RPMI8226 (cell line): ENCODE measurements around the gene LENG1.

ENCODE experiments used
- DNase-seq: peaks from one replicate; pipeline ENCODE4 v3.0.0-alpha.2; 2015

LENG1 gene

GRCh38 chr19:54137699-54138488 lies 21.6 kb downstream of the LENG1 start, which contains the start of gene CNOT3:
Gene CNOT3, plus strand, starts transcription at chr19:54137762. Its CDS starts 5,217 bp downstream, at chr19:54142979.
- peak; percentile 34 for DNase-seq

- DNase-seq, result peak; percentile 100
These were observed 22.4 kb downstream of the LENG1 start for GRCh38 chr19:54136864-54137698.

- no peak for DNase-seq
These were observed 23.2 kb downstream of the LENG1 start for GRCh38 chr19:54136086-54136863.

- DNase-seq, result no peak
These were observed 25.4 kb downstream of the LENG1 start for GRCh38 chr19:54133957-54134590.

- DNase-seq, result peak; percentile 60
These were observed 26.1 kb downstream of the LENG1 start for GRCh38 chr19:54133312-54133956.

GRCh38 chr19:54129617-54129996 lies 29.9 kb downstream of the LENG1 start:
- no peak for DNase-seq

GRCh38 chr19:54128796-54129616 lies 30.5 kb downstream of the LENG1 start:
- DNase-seq, result no peak

- DNase-seq, result no peak
These were observed 31.1 kb downstream of the LENG1 start for GRCh38 chr19:54128441-54128725.

- DNase-seq, result no peak
These were observed 31.7 kb downstream of the LENG1 start for GRCh38 chr19:54127688-54128440.

- no peak for DNase-seq
These were observed 33.8 kb downstream of the LENG1 start for GRCh38 chr19:54125713-54126112.

GRCh38 chr19:54124393-54124792 lies 35.1 kb downstream of the LENG1 start:
- DNase-seq, result no peak

GRCh38 chr19:54123682-54124081 lies 35.8 kb downstream of the LENG1 start:
- DNase-seq, result no peak

GRCh38 chr19:54121259-54121658 lies 38.3 kb downstream of the LENG1 start:
- DNase-seq, result no peak

- peak; percentile 99 for DNase-seq
These were observed 44.1 kb downstream of the LENG1 start, which contains the start of the genes PRPF31 and TFPT for GRCh38 chr19:54115109-54116063. Gene PRPF31, plus strand, starts transcription at chr19:54115754. Its CDS starts 2,525 bp downstream, at chr19:54118279. Gene TFPT, minus strand, starts transcription at chr19:54115657. Its CDS starts 388 bp downstream, at chr19:54115269.

- DNase-seq, result no peak
These were observed 45.0 kb downstream of the LENG1 start for GRCh38 chr19:54114340-54115108.

GRCh38 chr19:54109651-54110050 lies 49.9 kb downstream of the LENG1 start:
- DNase-seq, result no peak

GRCh38 chr19:54108496-54108895 lies 51.0 kb downstream of the LENG1 start:
- no peak for DNase-seq

GRCh38 chr19:54107876-54108490 lies 51.5 kb downstream of the LENG1 start:
- DNase-seq, result no peak
